Endodermal cell (in vitro differentiated cells): Measurements from ENCODE around the gene MON1A. TPM values are rescaled to one million over a fixed set of nuclear protein-coding genes. Genes with fewer than 3 reads are reported as not detected.
A peak's percentile ranks its signal among the peaks of the same experiment; 100 is the strongest.
"Not testable (repeated sequence)": the region's sequence is repeated elsewhere in the genome, so short reads cannot be mapped to it uniquely, and the experiment has no call there.

Experiments used
- DNase-seq: peaks from one replicate; pipeline ENCODE4 v3.0.0-alpha.2; 2017
- H3K27ac ChIP-seq: 2 replicates; pipeline ENCODE4 v1.5.1; 2013; ENCODE audit warnings: mild to moderate bottlenecking, low read depth, low read length, moderate library complexity
- H3K27me3 ChIP-seq: 2 replicates; pipeline ENCODE4 v1.6.1; 2013; ENCODE audit warnings: mild to moderate bottlenecking, low read length, moderate library complexity; ENCODE audit not compliant: insufficient read depth, control insufficient read depth, poor library complexity, severe bottlenecking
- H3K36me3 ChIP-seq: 2 replicates; pipeline ENCODE4 v1.7.0; 2013; ENCODE audit warnings: mild to moderate bottlenecking, low read length, moderate library complexity; ENCODE audit not compliant: control insufficient read depth, insufficient read depth
- H3K4me1 ChIP-seq: one replicate; pipeline ENCODE4 v1.7.0; 2013; ENCODE audit warnings: low read length; ENCODE audit not compliant: control insufficient read depth, insufficient read depth
- H3K4me3 ChIP-seq: 2 replicates; pipeline ENCODE4 v1.5.1; 2013; ENCODE audit warnings: mild to moderate bottlenecking, low read length, moderate library complexity
- H3K9ac ChIP-seq: 2 replicates; pipeline ENCODE4 v1.6.1; 2013; ENCODE audit warnings: mild to moderate bottlenecking, low read length, moderate library complexity; ENCODE audit not compliant: poor library complexity, severe bottlenecking; ENCODE audit errors: extremely low read depth
- H3K9me3 ChIP-seq: 2 replicates; pipeline ENCODE4 v1.6.1; 2013; ENCODE audit warnings: mild to moderate bottlenecking, low read length, moderate library complexity; ENCODE audit not compliant: control insufficient read depth
- H3K27ac Mint-ChIP-seq: 2 replicates; pipeline ENCODE4 v1.8.0; 2020; ENCODE audit warnings: mixed read lengths
- H3K27me3 Mint-ChIP-seq: 2 replicates; pipeline ENCODE4 v1.8.0; 2021; ENCODE audit warnings: mild to moderate bottlenecking, mixed read lengths; ENCODE audit not compliant: insufficient read depth
- H3K36me3 Mint-ChIP-seq: 2 replicates; pipeline ENCODE4 v1.8.0; 2020; ENCODE audit warnings: low read depth, mixed read lengths
- H3K4me1 Mint-ChIP-seq: 2 replicates; pipeline ENCODE4 v1.8.0; 2020; ENCODE audit warnings: mixed read lengths
- H3K4me3 Mint-ChIP-seq: 2 replicates; pipeline ENCODE4 v1.8.0; 2020; ENCODE audit warnings: mild to moderate bottlenecking, moderate library complexity, mixed read lengths
- H3K9me3 Mint-ChIP-seq: 2 replicates; pipeline ENCODE4 v1.8.0; 2020; ENCODE audit warnings: mild to moderate bottlenecking, mixed read lengths
- CTCF ChIP-seq: fragments of 200-600 bp; sonication (generic); conservative IDR thresholded peaks from 2 replicates; pipeline ENCODE4 v1.5.0; 2021; ENCODE audit warnings: antibody characterized with exemption, mild to moderate bottlenecking
- WGBS, 2 experiments: methylation state at CpG; one replicate each; pipeline versions ENCODE4 v1.1.5 to v1.1.7; 2013; ENCODE audit warnings: missing lambda C conversion rate in 2 of 2, mixed read lengths in 1 of 2; ENCODE audit not compliant: insufficient coverage in 1 of 2, insufficient read length in 1 of 2; 5-methylcytosine and 5-hydroxymethylcytosine counted together
- total RNA-seq, 2 donors: library from RNA; stranded (reverse); fragmentation: NEBNext Ultra II Directional in 1 of 2; extraction: Animal tissue kit (Norgen Biotek cat#: 25700) in 1 of 2; gene quantifications; 2 replicates in 1 of 2; 3 replicates in 1 of 2; pipeline ENCODE4 v1.2.1, GENCODE V29; 2021

Gene MON1A
- total RNA-seq, 2 donors from 2014 or later: 4.1 to 6.2 TPM

GRCh38 chr3:49924683-49925082 lies 4.9 kb downstream of the MON1A start:
- H3K27me3 Mint-ChIP-seq: no peaks in the 10 kb centered on the region
- Histone ChIP-seq H3K9ac (no peak overlapping the region), H3K27me3 (no peaks in the 10 kb centered on the region), H3K4me3 (no peak overlapping the region), H3K9me3 (no peaks in the 10 kb centered on the region), H3K36me3 (no peaks in the 10 kb centered on the region), H3K4me1 (no peaks in the 10 kb centered on the region), H3K27ac (no peak overlapping the region)
- WGBS, 2 experiments: 80 to 93% methylated on average over 1 to 2 of the region's 2 CpGs
- DNase-seq: no peak
- peaks cover 3% of the 10 kb centered on the region for H3K36me3 Mint-ChIP-seq
- peak overlapping the region; percentile 16 for H3K27ac Mint-ChIP-seq
- no peaks in the 10 kb centered on the region for H3K4me1 Mint-ChIP-seq
- H3K9me3 Mint-ChIP-seq: no peaks in the 10 kb centered on the region
- TF ChIP-seq CTCF: no peak
- no peak overlapping the region for H3K4me3 Mint-ChIP-seq

GRCh38 chr3:49917806-49918590 lies 11.6 kb downstream of the MON1A start:
- not testable (repeated sequence) for H3K36me3 Mint-ChIP-seq, H3K4me3 Mint-ChIP-seq, H3K9me3 ChIP-seq, H3K27me3 ChIP-seq, H3K4me1 ChIP-seq, DNase-seq, H3K27ac ChIP-seq, H3K9me3 Mint-ChIP-seq, H3K27ac Mint-ChIP-seq, H3K36me3 ChIP-seq, H3K4me1 Mint-ChIP-seq, H3K9ac ChIP-seq, H3K27me3 Mint-ChIP-seq, H3K4me3 ChIP-seq
- WGBS, 2 experiments: 96 to 97% methylated on average over 10 to 19 of the region's 19 CpGs

- Histone ChIP-seq H3K4me3 (no peak overlapping the region), H3K27me3 (no peaks in the 10 kb centered on the region), H3K4me1 (peaks cover 6% of the 10 kb centered on the region), H3K36me3 (no peaks in the 10 kb centered on the region), H3K27ac (no peak overlapping the region), H3K9me3 (no peaks in the 10 kb centered on the region), H3K9ac (no peak overlapping the region)
- Mint-ChIP-seq H3K9me3 (no peaks in the 10 kb centered on the region), H3K27ac (no peak overlapping the region), H3K4me1 (peaks cover 3% of the 10 kb centered on the region), H3K27me3 (peaks cover 4% of the 10 kb centered on the region), H3K36me3 (peaks cover 4% of the 10 kb centered on the region), H3K4me3 (no peak overlapping the region)
- 97% methylated on average over 3 to 5 of the region's 5 CpGs for WGBS, 2 experiments
- no peak for DNase-seq
- no peak for TF ChIP-seq CTCF
Observed at GRCh38 chr3:49916686-49917085, 12.9 kb downstream of the MON1A start.
